Astrocyte of the cerebellum (primary cell): ENCODE results near the gene NHLH1.

ENCODE experiments used
- DNase-seq: peaks from one replicate; pipeline ENCODE4 v3.0.0-alpha.2; 2011; ENCODE audit warnings: low read depth
- H3K4me3 ChIP-seq: 2 replicates; pipeline ENCODE4 v1.5.1; 2011; ENCODE audit warnings: mild to moderate bottlenecking, low read depth, low read length, moderate library complexity
- in situ Hi-C: cut with HindIII; loops from 2 replicates; pipeline ENCODE4 v1.10.0; 2017; ENCODE audit warnings: low sequenced_read_pairs
- TF ChIP-seq, protein P1 (sequence below): IDR thresholded peaks from 2 replicates; pipeline ENCODE4 v1.5.1; 2012; ENCODE audit warnings: low read length, low read depth, moderate library complexity, mild to moderate bottlenecking; ENCODE audit errors: missing control alignments

NHLH1 gene

DNA sequence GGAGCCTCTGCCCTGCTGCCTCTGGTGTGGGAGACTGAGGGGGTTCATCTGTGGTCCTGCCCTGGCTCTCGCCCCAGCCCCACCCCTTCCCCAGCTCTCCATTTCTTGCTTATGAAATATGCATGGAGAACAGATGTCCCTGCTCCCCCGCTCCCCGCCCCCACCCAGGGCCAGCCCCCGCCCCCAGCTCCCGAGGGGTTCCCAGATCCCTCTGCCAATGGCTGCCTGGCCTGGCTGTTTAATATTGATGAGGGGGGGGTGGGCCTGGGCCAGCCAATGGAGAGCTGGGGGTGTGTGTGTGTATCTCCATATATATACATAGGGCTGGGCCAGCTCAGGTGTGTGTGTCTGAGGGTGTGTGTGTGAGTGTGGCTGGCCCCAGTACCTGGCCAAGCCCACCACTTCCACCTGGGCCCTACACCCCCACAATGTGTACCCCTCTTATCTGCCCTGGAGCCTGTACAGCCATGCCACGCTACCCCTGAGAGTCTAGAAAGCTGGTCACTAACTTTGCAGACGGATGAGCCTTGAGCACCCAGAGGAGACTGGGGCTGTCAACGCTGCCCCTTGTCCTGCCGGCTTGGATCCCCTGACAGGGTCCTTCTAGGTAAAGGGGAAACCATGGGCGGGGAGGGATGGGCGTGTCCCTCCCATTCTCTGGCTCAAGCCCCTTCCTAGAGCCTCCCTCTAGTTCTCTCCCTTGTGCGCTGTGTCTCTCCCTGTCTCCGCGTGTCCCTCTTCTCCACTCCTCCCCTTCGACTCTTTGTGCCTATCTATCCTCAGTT, at the start of gene NHLH1:
Gene NHLH1, plus strand, starts transcription at position 341 of the 785 bp plus-strand sequence. CDS start 3,661 bp downstream, outside the sequence.
- no peak within 1 kb of the TSS for H3K4me3 ChIP-seq
- in situ Hi-C loops, result no loop called here
- no peak for DNase-seq
- TF ChIP-seq, protein P1, sequence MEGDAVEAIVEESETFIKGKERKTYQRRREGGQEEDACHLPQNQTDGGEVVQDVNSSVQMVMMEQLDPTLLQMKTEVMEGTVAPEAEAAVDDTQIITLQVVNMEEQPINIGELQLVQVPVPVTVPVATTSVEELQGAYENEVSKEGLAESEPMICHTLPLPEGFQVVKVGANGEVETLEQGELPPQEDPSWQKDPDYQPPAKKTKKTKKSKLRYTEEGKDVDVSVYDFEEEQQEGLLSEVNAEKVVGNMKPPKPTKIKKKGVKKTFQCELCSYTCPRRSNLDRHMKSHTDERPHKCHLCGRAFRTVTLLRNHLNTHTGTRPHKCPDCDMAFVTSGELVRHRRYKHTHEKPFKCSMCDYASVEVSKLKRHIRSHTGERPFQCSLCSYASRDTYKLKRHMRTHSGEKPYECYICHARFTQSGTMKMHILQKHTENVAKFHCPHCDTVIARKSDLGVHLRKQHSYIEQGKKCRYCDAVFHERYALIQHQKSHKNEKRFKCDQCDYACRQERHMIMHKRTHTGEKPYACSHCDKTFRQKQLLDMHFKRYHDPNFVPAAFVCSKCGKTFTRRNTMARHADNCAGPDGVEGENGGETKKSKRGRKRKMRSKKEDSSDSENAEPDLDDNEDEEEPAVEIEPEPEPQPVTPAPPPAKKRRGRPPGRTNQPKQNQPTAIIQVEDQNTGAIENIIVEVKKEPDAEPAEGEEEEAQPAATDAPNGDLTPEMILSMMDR, result no peak

DNA sequence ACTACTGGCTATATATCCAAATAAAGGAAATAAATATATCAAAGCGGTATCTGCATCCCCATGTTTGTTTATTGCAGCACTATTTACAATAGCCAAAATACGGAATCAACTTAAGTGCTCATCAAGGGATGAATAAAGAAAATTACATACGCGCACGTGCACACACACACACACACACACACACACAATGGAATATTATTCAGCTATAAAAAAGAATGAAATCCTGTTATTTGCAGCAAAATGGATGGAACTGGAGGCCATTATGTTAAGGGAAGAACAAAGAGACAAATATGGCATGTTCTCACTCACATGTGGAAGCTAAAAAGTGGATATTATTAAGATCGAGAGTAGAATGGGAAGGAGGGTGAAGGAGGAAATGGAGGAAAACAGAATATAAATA, 44.0 kb upstream of the NHLH1 start:
- no peak for DNase-seq
- TF ChIP-seq, protein P1, result no peak
- in situ Hi-C loops, result loop anchor here (10.0 kb wide), 1 partner anchor 128 kb away; the partner anchor contains the start of gene CASQ1
- H3K4me3 ChIP-seq, result no peak overlapping the region

DNA sequence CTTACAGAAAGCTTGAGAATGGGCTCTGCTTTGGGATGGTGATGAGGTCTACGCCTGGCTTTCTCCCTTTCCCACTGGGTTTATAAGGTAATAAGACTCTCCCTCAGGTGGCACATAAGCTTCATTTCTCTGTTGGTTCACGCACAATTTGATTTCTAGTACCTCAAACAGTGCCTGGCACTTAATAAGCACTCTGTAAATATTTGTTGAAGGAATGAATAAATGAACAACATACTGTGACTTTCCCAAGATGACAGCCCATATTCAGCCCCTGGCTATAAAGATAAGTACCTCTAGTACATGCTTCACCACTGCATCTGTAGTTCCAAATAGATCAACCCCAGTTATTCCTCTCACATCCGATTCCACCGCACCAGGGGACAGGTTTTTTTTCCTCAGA, 41.6 kb upstream of the NHLH1 start:
- no peak for DNase-seq
- TF ChIP-seq, protein P1, result no peak
- in situ Hi-C loops, result loop anchor here (5.0 to 10.0 kb wide), 2 partner anchors 48 to 130 kb away; partner anchors contain the start of gene CASQ1
- no peak overlapping the region for H3K4me3 ChIP-seq

DNA sequence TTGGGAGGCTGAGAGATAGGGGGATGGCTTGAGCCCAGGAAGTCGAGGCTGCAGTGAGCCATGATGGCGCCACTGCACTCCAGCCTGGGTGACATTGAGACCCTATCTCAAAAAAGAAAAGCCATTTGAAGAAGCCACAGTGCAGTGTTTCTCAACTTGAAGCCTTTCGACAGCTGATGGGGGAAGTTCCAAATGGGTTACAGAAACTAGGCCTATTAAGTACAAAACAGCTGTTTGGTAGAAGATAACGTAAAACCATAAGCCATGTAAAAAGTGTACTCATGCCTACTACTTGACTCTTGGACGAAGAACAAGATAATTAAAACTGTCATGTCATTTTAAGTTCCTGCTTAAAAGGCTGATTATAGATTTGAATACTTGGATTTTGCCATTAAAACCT, 40.5 kb upstream of the NHLH1 start:
- TF ChIP-seq, protein P1, result no peak
- no peak for DNase-seq
- no peak overlapping the region for H3K4me3 ChIP-seq
- in situ Hi-C loops, result loop anchor here (5.0 to 10.0 kb wide), 2 partner anchors 49 to 132 kb away; partner anchors contain the start of gene CASQ1

DNA sequence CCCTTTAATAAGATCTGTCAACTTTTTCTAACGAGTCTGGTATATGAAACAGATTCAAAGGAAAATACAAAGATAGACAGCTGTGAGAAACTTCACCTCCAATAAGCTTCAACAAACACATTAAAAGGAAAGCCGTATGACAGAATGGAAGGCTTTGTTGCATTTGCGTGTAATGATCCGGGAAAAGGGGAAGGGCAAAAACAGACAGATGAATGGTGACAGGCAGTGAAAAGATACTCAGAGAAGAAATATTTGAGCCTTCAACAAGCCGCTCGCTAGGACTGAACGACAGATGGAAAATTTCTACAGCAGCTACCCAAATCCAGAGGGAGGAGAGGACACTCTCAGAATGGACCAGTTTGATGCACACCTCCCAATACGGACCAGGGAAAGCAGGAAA, 38.7 kb upstream of the NHLH1 start:
- in situ Hi-C loops, result loop anchor here (5.0 to 10.0 kb wide), 2 partner anchors 51 to 133 kb away; partner anchors contain the start of gene CASQ1
- no peak overlapping the region for H3K4me3 ChIP-seq
- TF ChIP-seq, protein P1, result no peak
- no peak for DNase-seq

DNA sequence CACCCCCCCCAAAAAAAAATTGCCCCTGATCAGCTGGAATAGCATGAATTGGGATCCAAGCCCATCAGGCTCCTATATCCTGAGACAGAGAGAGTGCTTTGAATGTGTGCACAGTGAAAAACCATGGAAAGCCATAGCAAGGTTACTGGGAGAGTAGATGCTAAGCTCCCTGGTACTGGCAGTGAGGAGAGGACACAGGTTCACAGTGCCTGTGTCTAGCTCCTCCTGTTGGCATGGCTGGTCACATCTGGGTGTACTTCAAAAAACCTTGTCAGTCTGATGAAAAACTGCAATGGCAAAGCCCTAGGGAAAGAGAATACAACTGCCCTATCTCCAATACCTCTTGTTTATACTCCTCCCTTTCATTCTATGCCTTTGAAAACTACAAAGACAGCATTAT, 36.8 kb upstream of the NHLH1 start:
- no peak overlapping the region for H3K4me3 ChIP-seq
- in situ Hi-C loops, result no loop called here

More for the DNA sequence above, 36.8 kb upstream of the NHLH1 start:
- TF ChIP-seq, protein P1, result no peak
- DNase-seq, result no peak
